DMS 273 (cell line): ENCODE data around the gene LYSMD3.
"Not testable (repeated sequence)": the region's sequence is repeated elsewhere in the genome, so short reads cannot be mapped to it uniquely, and the experiment has no call there.

Source experiments
- DNase-seq: peaks from one replicate; lab custom pipeline; 2025; ENCODE audit not compliant: unreplicated experiment; lab: John Stamatoyannopoulos, UW

Gene LYSMD3

DNA sequence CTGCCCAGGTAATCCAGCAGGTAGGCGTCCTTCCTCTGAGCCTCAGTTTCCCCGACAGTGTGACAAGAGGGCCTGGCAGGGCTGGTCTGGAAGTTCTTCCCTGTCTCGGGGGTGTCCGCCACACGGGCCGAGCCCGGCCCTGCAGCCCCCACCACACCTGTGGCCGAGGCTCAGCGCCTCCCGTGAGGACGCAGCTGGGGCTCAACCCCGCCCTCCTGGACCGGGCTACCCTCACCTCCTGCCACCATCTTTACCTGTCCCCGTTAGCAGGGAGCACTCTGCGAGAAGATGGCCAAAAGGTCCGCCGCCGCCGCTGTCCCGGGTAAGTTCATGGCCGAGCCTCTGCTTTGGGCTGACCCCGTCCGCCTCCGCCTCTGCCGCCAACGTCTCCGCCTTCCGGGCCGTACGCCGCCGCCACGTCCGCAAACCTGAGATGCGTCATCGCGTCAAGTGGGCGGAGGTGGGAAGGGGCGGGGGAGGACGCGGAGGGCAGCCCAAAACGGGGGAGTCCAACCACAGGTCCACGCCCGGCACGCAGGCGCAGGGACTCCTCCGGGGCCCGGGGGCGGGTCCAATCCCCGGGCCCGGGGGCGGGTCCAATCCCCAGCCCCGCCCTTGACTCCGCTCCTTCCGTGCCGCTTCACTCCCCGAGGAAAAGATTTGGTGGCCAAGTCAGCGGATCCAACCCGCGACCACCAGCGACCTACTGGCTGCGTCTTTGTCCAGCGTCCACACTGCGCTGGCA lies at the start of gene LYSMD3:
LYSMD3 (minus strand) TSS at position 391 of the 745 bp plus-strand sequence. CDS start 4,295 bp downstream, outside the sequence.
- peak; percentile 99 for DNase-seq

DNA sequence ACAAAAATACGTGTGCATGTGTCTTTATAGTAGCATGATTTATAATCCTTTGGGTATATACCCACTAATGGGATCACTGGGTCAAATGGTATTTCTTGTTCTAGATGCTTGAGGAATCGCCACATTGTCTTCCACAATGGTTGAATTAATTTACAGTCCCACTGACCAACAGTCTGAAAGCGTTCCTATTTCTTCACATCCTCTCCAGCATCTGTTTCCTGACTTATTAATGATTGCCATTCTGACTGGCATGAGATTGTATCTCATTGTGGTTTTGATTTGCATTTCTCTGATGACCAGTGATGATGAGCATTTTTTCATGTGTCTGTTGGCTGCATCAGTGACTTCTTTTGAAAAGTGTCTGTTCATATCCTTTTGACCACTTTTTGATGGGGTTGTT lies 47.2 kb upstream of the LYSMD3 start:
- DNase-seq, result not testable (repeated sequence)

DNA sequence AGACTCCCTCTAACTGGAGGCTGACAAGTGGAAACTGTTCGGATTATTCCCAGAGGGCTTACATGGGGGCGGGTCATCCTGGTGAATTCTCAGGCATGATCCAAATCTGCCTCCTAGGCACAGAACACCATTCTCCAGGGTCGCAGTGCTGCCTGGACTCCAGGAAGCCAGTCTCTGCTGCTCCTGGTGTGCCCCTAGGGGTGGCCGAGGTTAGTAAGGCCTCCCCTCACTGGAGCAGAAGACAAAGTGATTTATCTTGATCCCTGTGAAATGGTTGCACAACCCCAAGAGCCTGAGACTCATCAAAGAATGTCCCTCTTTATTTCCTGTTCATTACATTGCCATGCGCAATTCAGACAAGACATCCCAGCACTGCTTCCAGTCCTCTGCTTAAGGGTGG lies 46.3 kb upstream of the LYSMD3 start:
- no peak for DNase-seq

DNA sequence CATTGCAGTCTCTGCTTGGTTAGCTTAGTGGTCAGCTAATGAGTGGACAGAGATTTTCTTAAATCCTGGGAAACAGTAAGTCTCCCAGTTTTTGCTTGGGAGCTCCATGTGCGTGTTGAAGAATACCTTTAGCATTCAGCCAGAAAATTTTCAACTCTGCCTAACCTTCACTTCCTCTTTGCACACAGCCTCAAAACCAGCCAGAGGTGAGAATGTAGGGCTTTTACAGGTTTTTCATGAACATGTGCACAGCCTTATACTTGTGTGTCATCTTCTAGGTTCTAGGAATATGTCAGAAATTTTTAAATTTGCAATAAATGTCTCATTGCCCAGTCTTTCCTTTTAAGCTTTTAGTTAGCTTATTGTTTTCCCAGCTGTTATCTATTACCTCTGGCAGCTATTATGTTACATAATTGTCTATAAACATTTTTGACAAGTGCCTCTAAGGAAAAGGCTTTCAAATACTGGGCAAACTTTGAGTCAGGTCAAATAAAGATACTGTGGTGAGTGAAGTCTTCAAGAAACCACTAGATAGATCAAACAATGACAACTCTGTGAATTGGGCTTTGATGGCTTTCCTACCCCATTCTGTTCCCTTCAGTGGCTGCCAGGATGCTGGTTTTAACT lies 41.9 kb upstream of the LYSMD3 start:
- DNase-seq, result peak; percentile 13

DNA sequence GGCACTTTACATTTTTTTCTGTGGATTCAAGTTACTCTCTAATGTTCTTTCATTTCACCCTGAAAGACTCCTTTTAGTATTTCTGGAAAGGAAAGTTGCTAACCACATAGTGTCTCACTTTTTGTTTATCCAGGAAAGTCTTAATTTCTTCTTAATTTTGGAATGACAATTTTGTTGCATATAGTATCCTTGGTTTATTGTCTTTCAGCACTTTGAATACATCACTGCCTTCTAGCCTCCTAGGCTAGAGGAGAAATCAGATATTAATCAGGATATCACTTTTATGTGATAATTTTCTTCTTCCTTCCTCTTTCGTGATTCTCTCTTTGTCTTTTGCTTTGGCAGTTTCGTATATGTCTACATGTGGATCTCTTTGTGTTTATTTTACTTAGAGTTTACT lies 40.6 kb upstream of the LYSMD3 start:
- DNase-seq, result no peak

DNA sequence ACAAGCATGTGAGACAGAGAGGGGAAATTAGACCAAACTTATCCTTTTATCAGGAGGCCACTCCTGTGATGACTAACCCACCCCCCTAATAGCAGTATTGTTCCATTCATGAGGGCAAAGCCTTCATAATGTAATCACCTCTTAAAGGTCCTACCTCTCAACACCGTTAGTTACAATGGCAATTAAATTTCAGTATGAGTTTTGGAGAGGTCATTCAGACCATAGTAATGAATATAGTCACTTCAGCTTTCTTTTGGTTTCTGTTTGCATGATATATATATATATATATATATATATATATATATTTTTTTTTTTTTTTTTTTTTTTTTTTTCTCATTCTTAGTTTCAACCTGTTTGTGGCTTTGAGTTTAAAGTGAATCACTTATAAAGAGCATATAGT lies 39.7 kb upstream of the LYSMD3 start:
- no peak for DNase-seq

DNA sequence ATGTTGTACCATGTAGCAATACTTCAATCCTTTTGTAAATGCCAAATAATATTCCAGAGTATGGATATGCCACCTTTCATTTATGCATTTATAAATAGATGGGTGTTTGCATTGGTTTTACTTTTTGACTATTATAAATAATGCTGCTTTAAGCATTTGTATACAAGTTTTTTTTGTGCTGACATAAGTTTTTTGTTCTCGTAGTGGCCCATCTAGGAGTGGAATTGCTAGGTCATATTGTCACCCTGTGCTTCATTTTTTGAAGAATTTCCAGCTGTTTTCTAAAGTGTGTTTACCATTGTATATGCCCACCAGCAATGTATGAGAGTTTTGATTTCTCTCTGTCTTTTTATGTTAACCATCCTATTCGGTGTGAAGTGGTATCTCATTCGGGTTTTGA lies 36.1 kb upstream of the LYSMD3 start:
- no peak for DNase-seq

DNA sequence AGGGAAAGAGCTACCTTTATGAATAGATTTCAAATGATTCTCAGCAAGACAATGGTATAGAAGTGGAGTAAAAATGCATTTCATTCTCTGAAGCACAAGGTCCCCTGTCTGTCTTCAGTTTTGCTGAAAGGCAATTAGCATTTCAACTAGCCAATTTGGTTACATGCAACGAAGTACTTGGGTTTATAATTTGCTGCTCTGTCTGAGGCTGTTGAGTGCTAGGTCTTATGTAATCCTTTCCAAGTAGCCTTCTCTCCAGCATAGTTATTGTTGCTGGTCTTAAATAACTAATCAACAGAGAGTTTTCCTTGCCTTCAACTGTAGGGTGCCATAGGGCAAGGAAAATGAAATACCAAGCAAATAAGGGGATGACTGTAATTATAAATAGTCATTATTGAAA lies 33.7 kb upstream of the LYSMD3 start:
- peak; percentile 83 for DNase-seq

DNA sequence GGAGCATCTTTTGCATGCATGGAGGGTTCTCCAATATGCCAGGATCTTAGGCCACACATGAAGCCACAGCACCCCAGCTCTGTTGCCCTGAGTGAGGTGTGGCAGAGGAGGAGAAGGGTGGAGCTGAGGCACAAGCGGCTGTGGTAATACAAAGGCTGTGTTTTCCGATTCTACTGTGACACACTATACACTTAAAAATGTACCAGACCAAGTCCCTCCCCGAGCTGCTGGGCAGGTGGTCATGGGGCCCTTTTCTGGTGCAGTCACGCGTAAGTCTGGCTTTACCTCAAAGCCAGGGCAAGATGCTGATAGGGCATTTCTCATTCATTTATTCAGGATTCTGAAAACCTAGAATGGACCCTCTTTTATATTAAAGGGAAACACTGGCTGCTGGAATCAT lies 33.0 kb upstream of the LYSMD3 start:
- peak; percentile 83 for DNase-seq

DNA sequence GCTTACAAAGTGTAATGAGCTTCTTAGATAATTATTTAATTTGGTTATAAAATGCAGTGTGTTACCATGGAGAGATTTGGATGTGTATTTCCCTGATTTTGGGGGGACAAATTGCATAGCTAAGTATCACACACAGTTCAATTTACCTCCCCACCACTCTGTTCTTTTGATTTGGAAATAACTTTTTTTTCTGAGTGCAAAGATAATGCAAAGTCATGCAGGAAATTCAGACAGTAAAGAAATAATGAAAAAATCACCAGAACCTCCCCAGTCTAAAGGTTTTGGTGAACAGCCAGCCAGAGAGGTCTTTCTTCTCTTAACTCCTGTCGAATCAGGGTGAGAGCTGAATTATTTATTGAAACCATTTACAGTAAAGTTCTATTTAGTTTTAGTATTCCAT lies 32.4 kb upstream of the LYSMD3 start:
- peak; percentile 43 for DNase-seq

DNA sequence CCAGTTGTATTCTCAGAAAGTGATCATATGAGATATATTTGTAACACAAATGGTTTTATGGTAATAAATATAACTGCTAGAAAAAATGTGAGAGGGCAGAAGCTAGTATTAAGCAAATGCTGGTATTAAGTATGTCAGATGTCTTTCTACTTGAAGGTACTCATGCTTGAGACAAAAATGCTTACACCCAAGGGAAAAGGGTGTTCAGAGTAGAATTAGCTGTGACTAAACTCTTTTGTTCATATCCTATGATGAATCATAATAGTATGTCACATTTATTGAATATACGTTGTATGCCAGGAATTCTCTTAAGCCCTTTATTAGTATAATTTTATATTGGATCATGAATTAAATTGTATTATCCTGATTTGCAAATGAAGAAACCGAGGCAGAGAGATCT lies 31.4 kb upstream of the LYSMD3 start:
- DNase-seq, result no peak

DNA sequence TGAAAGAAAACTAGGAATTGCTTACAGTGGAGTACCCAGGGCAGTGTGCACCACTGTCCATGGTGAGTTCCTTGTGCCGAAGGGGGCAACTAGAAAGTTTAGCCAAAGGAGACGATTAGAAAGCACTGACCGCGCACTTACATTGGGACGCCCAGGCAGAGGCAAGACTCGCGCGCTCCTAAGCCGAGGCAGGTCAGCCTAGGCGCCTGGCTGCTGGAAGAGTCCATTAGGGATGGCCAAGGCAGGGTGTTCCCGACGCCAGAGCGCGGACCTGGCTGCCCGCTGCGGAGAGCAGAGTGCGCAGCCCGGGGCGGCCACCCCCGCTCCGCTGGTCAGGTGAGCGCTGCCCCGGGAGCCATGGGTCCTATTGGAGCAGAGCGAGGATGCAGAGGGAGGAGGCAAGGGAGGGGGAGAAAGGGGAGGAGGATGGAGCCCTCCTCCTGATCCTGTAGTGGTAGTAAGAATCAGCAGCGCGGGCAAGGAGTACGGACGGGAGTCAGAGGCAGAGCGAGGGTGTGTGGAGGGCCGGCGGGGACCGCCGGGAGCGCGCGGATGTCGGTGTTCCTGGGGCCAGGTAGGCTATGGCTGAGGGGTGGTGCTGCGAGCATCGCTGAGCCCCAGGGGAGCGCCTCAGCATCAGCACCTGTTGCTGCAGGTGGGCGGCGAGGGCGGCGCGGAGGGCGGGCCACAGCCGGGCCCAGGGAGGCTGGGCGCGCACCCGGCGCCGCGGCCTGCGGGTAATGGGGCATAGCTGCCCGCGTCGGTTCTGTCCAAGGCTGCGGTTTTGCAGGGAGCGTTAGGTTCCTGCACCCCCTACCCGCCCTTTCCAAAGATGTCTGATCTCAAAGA lies 29.2 kb upstream of the LYSMD3 start, which contains the start of gene ADGRV1:
ADGRV1 (plus strand) TSS at position 454 of the 849 bp plus-strand sequence; CDS start at position 553, 99 bp downstream.
- peak; percentile 99 for DNase-seq

DNA sequence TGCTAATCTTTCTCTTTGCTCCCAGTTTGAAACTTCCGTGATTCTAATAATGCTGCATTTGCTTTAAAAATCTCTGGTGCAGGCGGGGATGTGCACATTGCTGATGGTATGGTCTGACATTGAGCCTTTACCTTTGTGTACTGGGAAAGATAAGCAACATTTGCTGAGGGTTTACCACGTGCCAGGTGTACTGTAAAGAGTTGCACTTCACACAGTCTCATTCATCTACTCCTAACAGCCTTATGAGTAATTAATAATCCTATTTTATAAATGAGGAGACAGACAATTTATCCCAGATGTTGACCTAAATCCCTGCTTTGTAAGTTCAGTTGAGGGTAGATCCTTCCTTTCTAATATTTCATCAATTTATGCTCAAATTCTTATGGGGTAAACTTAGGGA lies 28.5 kb upstream of the LYSMD3 start:
- peak; percentile 33 for DNase-seq

DNA sequence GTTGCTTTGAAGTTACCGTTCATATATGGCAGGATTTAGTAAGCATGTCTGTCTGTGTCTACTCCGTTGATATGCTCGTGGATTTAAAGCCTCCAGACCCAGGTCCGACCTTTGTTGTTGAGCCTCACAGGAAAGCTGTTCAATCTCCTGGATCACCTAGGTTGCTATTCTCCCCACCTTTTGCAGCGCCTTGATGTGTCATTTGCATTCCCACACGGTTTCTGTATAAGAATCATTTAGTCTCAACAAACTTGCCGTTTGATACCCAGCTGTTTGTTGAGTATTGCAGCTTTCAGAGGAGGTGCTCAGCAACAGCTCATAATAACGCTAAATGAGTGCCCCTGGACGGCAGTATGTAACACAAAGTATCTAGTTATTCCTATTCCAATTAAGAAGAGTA lies 28.0 kb upstream of the LYSMD3 start:
- no peak for DNase-seq

DNA sequence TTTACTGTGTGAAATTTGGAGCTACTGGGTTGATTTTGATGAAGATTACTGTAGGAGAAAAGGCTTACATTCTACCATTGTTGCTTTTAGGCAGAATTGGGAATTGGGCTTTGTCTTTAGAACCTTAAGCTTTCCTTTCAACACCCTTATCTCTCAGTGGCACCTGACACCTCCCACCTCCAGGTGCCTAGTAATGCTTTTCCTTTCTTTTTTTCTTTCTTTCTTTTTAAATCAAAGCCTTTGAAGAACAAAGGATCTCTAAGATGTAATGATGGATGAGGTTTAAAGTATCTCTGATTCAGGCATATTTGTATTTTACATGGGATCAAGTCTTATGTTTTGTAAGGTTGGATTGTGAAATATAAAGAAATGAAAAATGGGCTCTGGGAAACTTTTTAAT lies 26.3 kb upstream of the LYSMD3 start:
- no peak for DNase-seq

DNA sequence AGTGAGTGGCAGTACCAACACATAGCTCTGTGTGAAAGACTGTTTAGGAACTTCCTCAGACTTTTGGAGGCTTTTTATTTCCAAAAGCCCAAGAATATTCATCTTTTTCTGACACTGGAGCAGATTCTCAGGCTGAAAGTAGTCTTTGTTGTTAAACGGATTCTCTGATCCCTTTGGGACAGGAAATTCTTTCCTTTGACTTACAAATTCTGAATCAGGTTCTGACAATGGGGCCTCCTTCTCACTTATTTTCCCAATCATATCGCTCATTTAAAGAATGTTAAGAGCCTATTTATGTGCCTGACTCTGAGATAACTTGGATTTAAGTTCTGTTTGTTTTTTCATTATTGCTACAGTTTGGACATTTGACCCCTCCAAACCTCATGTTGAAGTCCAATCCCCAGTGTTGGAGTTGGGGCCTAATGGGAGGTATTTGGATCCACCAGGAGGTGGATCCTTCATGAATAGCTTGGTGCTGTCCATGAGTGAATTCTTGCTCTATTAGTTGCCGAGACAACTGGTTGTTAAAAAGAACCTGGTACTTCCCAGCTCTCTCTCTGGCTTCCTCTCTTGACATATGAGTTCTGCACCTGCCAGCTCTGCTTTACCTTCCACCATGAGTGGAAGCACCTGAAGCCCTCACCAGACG lies 25.1 kb upstream of the LYSMD3 start:
- DNase-seq, result no peak

DNA sequence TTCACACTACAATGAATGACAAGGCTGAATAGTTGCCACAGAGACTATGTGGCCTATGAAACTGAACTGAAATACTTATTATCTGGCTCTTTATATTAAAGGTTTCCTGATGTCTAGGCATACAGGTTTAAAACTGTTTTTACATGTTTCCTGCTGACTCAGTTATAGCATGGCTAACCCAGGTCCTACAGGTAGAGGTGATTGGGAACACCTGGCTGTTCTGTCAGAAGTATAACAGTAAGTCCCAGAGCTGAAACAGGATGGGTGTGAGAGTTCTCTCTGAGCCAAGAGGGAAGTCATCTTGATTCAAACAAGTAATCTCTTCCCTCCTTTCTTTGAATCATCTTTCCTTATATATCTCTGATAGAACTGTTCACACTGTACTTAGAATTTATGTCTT lies 24.3 kb upstream of the LYSMD3 start:
- no peak for DNase-seq

DNA sequence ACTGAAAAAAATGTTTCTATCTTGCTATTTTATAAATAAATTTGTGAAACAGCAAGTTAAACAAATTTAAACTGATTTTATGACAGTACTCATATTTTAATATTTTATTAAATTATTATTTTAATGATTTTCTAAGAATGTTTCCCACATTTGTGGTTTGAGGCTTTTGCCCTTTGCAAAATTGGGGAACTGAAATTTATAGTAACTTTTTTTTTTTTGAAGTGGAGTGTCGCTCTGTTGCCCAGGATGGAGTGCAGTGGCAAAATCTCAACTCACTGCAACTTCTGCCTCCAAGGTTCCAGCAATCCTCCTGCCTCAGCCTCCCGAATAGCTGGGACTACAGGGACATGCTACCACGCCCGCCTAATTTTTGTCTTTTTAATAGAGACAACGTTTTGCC lies 22.0 kb upstream of the LYSMD3 start:
- DNase-seq, result no peak

DNA sequence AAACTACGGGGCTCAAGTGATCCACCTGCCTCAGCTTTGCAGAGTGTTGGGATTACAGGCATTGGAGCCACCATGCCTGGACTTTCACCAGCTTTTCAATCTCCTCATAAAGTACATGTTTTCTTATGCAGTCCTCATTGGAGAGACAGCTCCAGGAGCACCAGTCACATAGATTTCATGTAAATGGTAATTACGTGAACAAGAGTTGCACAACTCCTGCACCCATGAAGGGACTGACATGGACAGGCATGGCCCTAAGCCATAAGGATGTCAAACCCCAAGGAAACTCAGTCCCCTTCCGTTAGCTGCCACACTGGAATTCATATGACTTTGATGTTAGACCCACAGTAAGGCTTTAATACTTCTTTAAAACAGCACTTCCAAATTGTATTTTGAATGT lies 21.6 kb upstream of the LYSMD3 start:
- DNase-seq, result no peak

DNA sequence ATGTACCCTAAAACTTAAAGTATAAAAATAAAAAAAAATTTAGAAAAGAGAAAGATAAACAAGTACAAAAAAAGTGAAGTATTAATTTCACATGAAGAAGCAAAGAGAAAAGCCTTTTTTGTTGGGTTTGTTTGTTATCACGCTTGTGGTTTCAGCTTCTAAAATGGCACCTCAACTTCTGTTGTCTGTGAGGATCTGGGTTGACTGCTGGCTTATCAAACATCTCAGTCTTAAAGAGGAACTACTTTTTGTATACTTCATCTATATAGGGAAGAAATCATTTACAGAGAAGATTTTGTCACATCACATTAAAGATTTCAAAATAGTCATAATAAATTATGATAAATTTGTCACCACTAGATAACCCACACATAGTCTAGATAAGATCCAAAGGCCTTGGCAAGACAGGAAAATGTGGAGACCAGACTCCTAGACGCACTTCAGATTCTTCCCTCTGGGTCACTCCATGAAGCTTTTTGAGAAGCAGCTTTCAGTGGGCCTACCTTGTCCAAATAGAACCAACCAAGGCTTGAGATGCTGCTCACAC lies 20.4 kb upstream of the LYSMD3 start:
- no peak for DNase-seq

DNA sequence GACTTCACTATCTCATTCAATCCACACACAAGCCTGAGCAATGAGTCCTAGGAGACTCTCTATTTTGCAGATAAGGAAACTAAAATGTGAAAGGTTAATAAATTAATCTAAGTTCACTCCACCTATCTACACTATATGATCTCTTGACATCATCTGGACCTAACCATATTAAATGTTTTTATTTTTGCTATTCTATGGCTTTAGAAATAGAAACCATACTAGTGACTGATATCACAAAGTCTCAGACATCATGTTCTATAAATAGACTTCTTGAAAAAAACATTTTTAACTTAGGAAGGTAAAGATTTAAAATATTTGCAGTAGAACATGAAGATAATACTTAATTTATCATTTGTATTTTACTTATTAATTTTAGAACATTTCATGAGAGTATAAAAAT lies 19.8 kb upstream of the LYSMD3 start:
- DNase-seq, result no peak
